HepG2 (cell line): ENCODE measurements around the gene ARHGAP15.

Experiments used
- CTCF ChIP-seq: sonication (generic); formaldehyde crosslinking; IDR thresholded peaks from 2 replicates; pipeline ENCODE4 v1.5.0; 2020; ENCODE audit warnings: mild to moderate bottlenecking, missing genetic modification reagents, moderate library complexity
- POLR2AphosphoS5 ChIP-seq: IDR thresholded peaks from 2 replicates; pipeline ENCODE4 v1.6.1; 2012; ENCODE audit warnings: low read depth, low read length
- ZNF256 ChIP-seq: sonication (generic); formaldehyde crosslinking; conservative IDR thresholded peaks from 2 replicates; pipeline ENCODE4 v1.4.0; 2020; ENCODE audit warnings: missing genetic modification reagents
- TF ChIP-seq, protein P1 (sequence below): fragments of 450-650 bp; IDR thresholded peaks from 2 replicates; pipeline ENCODE4 v1.6.1; 2017

- TF ChIP-seq, protein P1, sequence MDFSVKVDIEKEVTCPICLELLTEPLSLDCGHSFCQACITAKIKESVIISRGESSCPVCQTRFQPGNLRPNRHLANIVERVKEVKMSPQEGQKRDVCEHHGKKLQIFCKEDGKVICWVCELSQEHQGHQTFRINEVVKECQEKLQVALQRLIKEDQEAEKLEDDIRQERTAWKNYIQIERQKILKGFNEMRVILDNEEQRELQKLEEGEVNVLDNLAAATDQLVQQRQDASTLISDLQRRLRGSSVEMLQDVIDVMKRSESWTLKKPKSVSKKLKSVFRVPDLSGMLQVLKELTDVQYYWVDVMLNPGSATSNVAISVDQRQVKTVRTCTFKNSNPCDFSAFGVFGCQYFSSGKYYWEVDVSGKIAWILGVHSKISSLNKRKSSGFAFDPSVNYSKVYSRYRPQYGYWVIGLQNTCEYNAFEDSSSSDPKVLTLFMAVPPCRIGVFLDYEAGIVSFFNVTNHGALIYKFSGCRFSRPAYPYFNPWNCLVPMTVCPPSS = no peak
- TF ChIP-seq POLR2AphosphoS5 (no peak), CTCF (CRISPR knock-in tag) (no peak), ZNF256 (no peak)
These were observed 346.0 kb downstream of the ARHGAP15 start for GRCh38 chr2:143475041-143475776.
